NCI-H2227 (cell line): ENCODE results near the gene LUC7L.
"Not testable (repeated sequence)": the region's sequence is repeated elsewhere in the genome, so short reads cannot be mapped to it uniquely, and the experiment has no call there.

Experiments used
- DNase-seq: peaks from one replicate; lab custom pipeline; 2025; ENCODE audit not compliant: unreplicated experiment; lab: John Stamatoyannopoulos, UW

LUC7L gene

GRCh38 chr16:230351-230750 is 1.1 kb upstream of the LUC7L start:
- not testable (repeated sequence) for DNase-seq

- DNase-seq: no peak
Observed at GRCh38 chr16:229731-230281, 557 bp upstream of the LUC7L start.

GRCh38 chr16:228151-228851 is 948 bp downstream of the LUC7L start:
- DNase-seq: peak; percentile 26

GRCh38 chr16:220021-220420 is 9.2 kb downstream of the LUC7L start:
- DNase-seq: no peak

- no peak for DNase-seq
Observed at GRCh38 chr16:212999-213398, 16.2 kb downstream of the LUC7L start.

- not testable (repeated sequence) for DNase-seq
Observed at GRCh38 chr16:211631-212180, 17.5 kb downstream of the LUC7L start.

- not testable (repeated sequence) for DNase-seq
Observed at GRCh38 chr16:209359-209758, 19.9 kb downstream of the LUC7L start.

GRCh38 chr16:204046-204445 is 25.2 kb downstream of the LUC7L start:
- not testable (repeated sequence) for DNase-seq

GRCh38 chr16:203246-203645 is 26.0 kb downstream of the LUC7L start:
- no peak for DNase-seq

- no peak for DNase-seq
Observed at GRCh38 chr16:200388-200787, 28.9 kb downstream of the LUC7L start.

- DNase-seq: no peak
Observed at GRCh38 chr16:194516-194915, 34.7 kb downstream of the LUC7L start.

GRCh38 chr16:193441-193840 is 35.8 kb downstream of the LUC7L start:
- no peak for DNase-seq

GRCh38 chr16:192686-193085 is 36.6 kb downstream of the LUC7L start:
- no peak for DNase-seq

- no peak for DNase-seq
Observed at GRCh38 chr16:191831-192230, 37.4 kb downstream of the LUC7L start.

GRCh38 chr16:189604-190186 is 39.6 kb downstream of the LUC7L start:
- no peak for DNase-seq

GRCh38 chr16:188674-189073 is 40.6 kb downstream of the LUC7L start:
- no peak for DNase-seq

GRCh38 chr16:187330-187729 is 41.9 kb downstream of the LUC7L start:
- no peak for DNase-seq

GRCh38 chr16:185691-186090 is 43.6 kb downstream of the LUC7L start:
- no peak for DNase-seq

GRCh38 chr16:185213-185612 is 44.0 kb downstream of the LUC7L start:
- no peak for DNase-seq

- no peak for DNase-seq
Observed at GRCh38 chr16:183005-183404, 46.2 kb downstream of the LUC7L start.

- no peak for DNase-seq
Observed at GRCh38 chr16:181565-182021, 47.7 kb downstream of the LUC7L start.
